ENCODE data around the gene DMXL2.

- TF ChIP-seq CTCF (IDR thresholded peaks at IDR 0.05) (no peak), SIN3A (IDR thresholded peaks at IDR 0.05; ENCODE audit: borderline replicate concordance, insufficient read depth, low read depth, low read length) (no peak), POLR2AphosphoS5 (IDR thresholded peaks at IDR 0.05; ENCODE audit: low read depth, low read length) (no peak)
These were observed 63.7 kb downstream of the DMXL2 start for GRCh38 chr15:51558876-51559275.

Measured in Panc1 (cell line).